ENCODE data around the gene PSAPL1.

PSAPL1 gene

DNA sequence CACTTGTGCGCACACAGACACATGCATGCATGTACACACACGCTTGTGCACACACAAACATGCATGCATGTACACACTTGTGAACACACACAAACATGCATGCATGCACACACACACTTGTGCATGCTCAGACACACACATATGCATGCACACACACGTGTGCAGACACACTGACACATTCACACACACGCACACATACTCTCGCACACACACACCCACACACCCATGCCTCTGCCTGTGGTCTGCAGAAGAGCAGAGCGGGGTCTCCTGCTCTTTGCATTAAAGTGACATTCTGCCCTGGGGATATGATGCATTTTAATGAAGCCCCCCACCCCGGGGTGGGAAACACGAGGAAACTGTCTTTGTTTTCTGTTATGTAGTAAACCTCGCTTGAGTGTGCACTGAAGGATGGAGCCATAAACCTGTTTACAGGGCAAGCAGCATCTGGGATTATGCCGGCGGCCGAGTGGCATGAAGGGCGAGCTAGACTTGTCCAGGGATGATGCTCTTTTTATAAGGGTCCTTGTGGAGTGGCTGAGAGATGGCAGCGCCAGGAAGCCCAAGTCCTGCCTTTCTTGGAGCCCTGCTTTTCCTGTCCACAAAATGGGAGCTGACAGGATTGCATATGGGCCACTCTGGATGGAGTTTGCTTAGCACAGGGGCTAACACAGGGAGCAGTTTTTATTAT is 17.8 kb downstream of the PSAPL1 start:
- DNase-seq, result no peak

GRCh38 chr4:7415927-7416686 is 18.6 kb downstream of the PSAPL1 start:
- no peak for DNase-seq

- no peak for DNase-seq
Observed at GRCh38 chr4:7414736-7415510, 19.8 kb downstream of the PSAPL1 start.

DNA sequence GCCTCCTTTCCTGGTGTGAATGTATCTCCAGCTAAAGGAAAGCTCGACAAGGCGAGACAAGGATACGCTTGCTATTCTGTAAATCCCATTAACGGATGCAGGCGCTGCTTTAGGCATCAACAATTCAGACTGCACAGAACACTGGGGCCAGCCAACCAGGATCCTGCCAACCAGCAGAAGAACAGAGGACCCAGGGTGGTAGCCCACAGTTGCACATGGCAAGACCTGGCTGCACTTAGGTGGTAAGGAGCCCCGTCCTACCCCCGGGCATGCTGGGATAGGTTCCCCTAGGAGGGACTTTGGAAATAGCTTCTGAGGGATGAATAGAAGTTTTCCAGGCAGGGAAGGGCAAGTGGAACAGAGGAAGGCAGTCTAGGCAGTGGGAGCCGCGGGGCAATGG is 20.7 kb downstream of the PSAPL1 start:
- no peak for DNase-seq

GRCh38 chr4:7412554-7412912 is 22.2 kb downstream of the PSAPL1 start:
- DNase-seq, result no peak

DNA sequence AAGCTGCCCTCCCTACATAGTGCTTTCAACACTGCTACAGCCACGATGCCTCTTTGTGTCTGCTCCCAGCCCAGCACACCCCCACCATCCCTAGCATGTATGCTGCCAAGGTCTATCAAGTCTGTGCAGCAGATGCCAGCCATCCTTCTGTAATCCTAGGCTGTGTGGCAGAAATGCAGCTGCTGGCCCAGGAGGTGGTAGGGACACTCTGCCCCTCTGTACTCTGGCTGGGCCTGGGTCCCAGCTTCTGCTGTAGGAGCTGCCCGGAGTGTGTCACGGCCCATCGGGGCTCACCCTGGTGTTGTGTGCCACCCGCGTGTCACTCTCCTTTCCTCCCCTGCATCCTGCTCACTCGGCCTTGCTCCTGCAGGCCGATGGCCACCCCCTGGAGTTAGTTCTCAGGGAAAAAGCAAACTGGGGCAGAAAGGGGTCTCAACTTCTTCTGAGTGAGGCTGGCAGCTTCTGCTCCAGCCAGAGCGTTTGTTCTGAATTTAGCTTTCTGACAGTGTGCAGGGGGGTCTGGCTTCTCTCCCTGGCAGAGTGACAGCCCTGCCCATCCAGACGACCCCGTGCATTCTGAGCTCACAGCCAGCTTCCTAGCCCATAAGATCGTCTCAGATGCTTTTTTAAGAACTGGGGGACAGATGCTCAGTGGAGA is 22.7 kb downstream of the PSAPL1 start:
- no peak for DNase-seq

DNA sequence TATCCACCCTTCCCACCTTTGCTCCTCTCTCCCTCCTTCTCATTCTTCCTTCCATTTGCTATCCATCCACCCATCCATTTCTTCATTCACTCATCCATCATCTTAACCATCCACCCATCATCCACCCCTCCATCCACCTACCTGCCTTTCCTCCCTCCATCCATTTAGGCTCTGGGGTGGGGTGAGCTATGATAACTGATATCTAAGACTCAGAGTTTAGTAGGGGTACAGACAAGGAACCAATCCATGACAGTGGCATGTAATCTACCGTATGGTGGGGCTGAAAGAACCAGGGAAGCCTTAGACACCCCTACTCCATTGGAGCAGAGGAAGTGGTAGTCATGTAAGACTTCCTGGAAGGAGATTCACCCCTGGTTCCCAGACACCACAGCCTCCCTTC is 23.2 kb downstream of the PSAPL1 start:
- no peak for DNase-seq

- DNase-seq, result no peak
Observed at GRCh38 chr4:7410446-7410845, 24.3 kb downstream of the PSAPL1 start.

DNA sequence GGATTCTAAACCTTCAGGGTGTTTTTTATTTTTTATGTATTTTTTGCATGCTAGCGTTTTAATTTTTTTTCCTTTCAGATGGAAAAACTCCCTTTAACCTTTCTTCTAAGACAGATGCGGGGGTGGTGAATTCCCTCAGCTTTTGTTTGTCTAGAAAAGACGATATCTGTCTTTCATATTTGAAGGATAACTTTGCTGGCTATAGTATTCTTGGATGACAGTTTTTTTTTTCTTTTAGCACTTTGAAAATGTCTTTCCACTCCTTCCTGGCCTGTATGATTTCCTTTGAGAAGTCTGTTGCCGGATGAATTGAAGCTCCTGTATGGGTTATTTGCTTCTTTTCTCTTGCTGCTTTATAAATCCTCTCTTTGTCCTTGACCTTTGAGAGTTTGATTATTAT is 26.6 kb downstream of the PSAPL1 start:
- no peak for DNase-seq

DNA sequence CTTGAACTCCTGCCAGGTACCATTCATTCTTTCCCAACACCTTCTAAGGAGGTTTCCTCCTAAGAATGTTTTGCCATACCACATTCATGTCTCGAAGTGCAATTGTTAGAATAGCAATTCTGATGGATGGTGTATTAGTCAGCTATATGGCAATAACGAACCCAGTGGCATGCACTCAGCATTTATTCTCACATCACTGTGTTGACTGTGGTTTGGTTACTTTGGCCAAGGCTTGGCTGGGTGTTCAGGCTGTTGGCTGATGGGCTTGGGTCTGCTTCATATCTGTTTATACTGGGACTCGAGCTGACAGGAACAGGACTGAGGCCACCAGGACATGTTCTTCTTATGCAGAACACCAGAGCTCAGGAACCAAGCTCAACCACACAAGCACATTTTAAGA is 31.7 kb downstream of the PSAPL1 start:
- DNase-seq, result no peak

- DNase-seq, result no peak
Observed at GRCh38 chr4:7402526-7402925, 32.2 kb downstream of the PSAPL1 start.

DNA sequence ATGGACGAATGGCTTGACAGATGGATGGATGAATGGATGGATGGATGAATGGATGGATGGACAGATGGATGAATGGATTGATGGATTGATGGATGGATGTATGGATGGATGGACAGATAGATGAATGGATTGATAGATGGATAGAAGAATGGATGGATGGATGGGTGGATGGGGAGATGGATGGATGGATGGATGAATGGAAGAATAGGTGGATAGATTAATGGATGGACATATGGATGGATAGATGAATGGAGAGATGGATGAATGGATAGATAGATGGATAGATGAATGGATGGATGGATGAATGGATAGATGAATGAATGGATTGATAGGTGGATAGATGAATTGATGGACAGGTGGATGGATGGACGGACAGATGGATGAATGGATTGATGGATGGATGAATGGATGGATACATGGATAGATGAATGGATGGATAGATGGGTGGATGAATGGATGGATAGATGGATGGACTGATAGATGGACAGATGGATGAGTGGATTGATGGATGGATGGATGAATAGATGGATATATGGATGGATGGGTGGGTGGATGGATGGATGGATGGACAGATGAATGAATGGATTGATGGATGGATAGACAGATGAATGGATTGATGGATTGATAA is 33.9 kb downstream of the PSAPL1 start:
- no peak for DNase-seq

DNA sequence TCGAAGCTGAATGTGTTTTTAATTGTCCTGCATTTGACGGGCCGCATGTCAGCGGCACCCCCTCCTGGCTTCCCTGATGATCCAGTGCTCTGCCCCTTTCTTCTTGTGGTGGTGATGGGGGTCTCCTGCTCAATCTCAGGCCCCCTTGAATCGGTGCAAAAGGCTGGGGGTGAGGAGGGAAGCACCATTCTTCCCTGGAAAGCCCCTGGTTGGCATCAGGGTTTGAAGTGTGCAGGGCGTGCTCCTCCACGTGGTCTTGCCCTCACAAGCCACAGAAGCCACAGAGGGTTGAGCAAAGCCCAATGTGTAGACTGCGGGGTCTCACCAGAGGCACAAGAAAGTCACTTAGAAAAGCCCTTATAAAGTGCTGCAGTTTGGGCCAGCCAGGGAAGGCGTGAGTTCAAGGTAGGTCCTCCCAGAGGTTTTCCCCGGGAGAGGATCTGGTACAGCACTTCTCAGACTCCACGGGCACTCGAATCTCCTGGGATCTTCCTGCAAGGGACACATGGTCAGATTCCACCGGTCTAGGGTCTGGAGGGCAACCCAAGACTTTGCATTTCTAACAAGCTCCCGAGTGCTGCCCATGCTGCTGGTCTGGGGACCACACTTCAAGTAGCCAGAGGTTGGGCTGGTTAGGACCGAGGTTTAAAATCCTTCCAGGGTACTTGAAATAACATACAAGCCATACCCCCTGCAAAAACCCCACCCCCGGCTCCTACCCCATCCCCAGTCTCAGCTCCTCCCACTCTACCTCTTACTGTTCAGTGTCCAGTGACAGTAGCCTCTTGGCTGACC is 35.1 kb downstream of the PSAPL1 start:
- DNase-seq, result no peak

DNA sequence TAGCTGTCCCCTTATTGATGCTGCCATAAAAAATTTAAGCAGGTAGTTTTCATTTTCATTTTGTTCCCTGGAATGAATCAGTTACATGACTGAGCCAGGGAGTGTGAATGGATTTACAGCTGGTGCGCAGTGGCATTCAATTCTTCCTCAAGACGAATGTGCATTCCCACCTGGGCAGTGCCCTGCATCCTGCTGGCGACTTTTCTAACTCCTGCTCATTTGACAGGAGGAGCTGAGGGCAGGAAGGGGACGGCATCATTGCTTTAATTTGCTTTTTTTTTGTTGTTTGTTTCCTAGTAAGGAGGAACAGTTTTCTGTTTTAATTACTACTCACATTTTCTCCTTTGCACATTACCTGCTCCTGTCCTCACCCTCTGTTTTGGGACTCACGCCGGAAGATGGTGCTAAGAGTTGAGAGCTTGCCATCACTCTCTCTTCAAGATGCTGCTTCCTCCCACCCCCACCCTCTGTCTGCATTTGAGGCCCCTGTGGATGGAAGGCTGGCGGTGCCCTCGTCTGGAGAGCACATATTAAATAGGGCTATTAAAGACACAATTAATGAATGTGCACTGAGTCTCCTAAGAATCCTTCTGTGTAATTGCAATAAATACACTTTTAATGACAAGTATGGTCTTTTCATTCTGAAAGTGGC is 35.8 kb downstream of the PSAPL1 start:
- no peak for DNase-seq

- DNase-seq, result no peak
Observed at GRCh38 chr4:7398104-7398423, 36.7 kb downstream of the PSAPL1 start.

DNA sequence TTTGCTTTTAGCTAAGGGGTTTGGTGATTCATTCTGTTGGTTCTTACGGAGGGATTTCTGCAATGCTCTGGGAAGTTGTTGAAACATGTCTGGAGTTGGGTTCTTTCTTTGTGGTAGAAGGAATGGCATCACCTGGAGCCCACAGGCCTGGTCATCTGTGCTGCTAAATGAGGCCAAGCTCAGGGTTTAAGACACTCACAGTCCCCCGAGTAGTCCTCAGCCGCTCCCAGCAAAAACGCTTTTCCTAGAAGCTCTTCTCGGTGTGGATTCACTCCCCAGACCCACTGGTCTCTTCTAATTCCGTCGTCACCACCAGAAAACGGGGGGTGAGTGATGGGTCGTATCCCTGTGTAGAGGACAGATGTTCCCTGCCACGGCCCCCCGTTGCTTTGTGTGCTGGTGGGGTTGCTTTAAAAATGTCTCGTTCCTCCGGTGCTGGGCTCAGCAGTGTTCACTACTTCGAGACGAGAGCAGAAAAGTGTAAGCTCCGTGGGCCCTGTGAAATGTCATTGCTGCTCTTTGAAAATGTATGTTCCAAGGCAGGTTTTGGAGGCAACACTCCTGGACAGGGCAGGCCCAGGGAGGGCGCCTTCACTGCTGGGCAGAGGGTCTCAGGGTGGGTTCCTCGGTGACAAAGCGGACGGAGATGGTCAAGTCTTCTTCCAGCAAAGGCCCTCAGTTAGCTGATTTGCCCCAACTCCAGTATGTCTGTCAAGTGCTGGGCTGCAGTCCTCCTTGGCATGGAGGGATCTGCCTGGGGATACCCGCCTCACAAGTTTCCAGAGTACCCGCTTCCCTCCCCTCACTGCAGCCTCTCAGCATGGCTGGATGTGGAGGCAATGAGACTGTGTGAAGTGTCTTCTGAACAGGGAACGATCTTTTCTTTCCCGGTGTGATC is 37.3 kb downstream of the PSAPL1 start:
- no peak for DNase-seq

GRCh38 chr4:7396186-7396910 is 38.4 kb downstream of the PSAPL1 start:
- no peak for DNase-seq

DNA sequence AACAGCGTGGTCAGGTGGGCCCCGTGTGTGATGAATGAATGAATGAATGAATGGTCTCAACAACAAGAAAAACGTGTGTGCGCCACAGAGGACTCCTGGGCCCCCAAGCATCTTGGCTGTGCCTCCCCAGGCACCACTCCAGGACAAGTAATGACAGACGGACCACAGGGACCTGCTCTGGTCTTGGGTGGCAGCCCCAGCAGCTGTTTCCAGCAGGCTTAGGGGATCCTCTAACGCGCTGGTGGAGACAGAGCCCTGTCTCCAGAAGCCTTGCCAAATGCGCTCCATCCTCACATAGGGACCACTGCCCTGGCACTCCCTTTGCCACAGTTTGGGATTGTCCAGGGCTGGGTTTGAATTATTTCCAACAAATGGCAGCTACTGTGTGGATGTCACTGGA is 39.1 kb downstream of the PSAPL1 start:
- DNase-seq, result no peak

- DNase-seq, result no peak
Observed at GRCh38 chr4:7394681-7395451, 39.9 kb downstream of the PSAPL1 start.

All from stimulated activated CD8-positive, alpha-beta memory T cell treated with anti-CD3 and anti-CD28 coated beads, Interleukin-4, amount 100 ng/mL, for 48 hours (primary cell).